Activated CD4-positive, alpha-beta T cell treated with anti-CD3 and anti-CD28 coated beads, Interleukin-2, amount 50 U/mL, for 48 hours (primary cell): ENCODE measurements around the gene SYCE3.
A peak's percentile ranks its signal among the peaks of the same experiment; 100 is the strongest.

ENCODE experiments used
- DNase-seq, 2 experiments: peaks; one replicate each; pipeline ENCODE4 v3.0.0-alpha.2; 2020

Gene SYCE3

GRCh38 chr22:50517495-50518260 is 45.0 kb downstream of the SYCE3 start:
- DNase-seq: no peak

GRCh38 chr22:50516891-50517290 is 45.8 kb downstream of the SYCE3 start:
- DNase-seq: no peak

- DNase-seq: no peak
These were observed 46.7 kb downstream of the SYCE3 start for GRCh38 chr22:50516068-50516467.

DNA sequence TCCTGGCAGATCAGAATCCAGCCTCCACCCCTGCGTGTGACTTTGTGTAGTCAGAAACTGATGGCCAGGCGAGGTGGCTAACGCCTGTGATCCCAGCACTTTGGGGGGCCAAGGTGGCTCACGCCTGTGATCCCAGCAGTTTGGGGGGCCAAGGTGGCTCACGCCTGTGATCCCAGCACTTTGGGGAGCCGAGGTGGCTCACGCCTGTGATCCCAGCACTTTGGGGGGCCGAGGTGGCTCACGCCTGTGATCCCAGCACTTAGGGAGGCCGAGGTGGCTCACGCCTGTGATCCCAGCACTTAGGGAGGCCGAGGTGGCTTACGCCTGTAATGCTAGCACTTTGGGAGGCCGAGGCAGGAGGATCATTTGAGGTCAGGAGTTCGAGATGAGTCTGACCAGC is 49.5 kb downstream of the SYCE3 start:
- DNase-seq: no peak

- DNase-seq: no peak
These were observed 53.8 kb downstream of the SYCE3 start for GRCh38 chr22:50508897-50509296.

DNA sequence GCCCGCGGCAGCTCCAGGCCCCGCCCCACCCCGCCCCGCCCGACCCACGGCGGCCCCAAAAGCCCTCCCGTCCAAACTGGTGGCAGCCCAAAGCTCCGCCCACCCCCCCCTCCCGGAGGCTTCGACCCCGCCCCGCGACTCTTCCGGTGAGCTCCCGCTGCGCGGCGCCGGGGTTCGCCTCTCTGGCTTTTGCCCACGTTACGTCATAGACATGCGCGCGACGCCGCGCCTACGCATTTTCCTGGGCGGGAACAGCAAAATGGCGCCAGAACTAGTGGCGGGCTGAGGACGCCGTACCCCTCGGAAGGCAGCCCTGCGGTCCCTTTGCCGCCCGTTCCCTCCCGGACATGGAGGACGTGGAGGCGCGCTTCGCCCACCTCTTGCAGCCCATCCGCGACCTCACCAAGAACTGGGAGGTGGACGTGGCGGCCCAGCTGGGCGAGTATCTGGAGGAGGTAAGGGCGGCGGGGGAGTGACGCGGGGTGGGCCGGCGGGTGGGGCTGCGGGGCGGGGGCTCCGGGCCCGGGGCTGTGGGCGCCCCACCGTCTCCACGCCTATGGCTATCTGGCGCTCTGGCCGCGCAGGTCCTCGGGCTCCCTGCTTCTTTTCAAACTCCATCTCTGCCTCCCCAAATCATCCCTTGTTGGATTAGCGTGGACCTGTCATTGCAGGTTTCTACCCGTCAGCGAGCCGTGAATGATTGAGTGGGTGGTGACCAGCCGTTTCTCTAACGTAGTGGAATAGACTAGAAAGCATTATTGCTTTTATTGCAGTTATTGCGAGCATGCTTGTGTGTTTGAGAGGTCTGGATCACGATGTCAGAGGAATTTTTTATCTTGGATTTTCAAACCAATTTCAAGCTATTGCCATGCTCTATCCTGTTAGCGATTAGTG is 54.5 kb downstream of the SYCE3 start, which contains the start of gene NCAPH2:
NCAPH2 (plus strand) TSS at position 234 of the 894 bp plus-strand sequence; CDS start at position 348, 114 bp downstream.
- peak; percentile 98 for DNase-seq

DNA sequence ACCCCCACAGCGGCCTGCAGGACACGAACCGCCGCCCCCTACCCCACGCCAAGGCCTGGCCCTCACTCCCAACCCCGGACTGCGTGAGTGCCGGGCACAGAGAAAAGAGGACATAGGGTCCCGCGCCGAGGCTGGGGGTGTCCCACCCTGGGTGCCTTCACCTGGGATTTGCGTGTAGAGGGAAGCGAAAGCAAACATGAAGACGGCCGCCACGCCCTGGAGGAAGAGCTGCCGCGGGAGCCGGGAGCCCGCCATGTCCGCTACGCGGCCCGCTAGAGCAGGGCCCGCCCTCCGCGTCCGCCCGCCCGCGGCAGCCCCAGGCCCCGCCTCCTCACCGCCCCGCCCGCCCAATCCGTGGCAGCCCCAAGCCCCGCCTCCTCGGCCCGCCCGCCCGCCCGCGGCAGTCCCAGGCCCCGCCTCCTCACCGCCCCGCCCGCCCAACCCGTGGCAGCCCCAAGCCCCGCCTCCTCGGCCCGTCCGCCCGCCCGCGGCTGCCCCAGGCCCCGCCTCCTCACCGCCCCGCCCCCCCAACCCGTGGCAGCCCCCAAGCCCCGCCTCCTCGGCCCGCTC is 55.2 kb downstream of the SYCE3 start, which contains the start of gene LMF2:
LMF2 (minus strand) TSS at position 282 of the 570 bp plus-strand sequence; CDS start at position 255, 27 bp downstream.
- peak; percentile 94 for DNase-seq

DNA sequence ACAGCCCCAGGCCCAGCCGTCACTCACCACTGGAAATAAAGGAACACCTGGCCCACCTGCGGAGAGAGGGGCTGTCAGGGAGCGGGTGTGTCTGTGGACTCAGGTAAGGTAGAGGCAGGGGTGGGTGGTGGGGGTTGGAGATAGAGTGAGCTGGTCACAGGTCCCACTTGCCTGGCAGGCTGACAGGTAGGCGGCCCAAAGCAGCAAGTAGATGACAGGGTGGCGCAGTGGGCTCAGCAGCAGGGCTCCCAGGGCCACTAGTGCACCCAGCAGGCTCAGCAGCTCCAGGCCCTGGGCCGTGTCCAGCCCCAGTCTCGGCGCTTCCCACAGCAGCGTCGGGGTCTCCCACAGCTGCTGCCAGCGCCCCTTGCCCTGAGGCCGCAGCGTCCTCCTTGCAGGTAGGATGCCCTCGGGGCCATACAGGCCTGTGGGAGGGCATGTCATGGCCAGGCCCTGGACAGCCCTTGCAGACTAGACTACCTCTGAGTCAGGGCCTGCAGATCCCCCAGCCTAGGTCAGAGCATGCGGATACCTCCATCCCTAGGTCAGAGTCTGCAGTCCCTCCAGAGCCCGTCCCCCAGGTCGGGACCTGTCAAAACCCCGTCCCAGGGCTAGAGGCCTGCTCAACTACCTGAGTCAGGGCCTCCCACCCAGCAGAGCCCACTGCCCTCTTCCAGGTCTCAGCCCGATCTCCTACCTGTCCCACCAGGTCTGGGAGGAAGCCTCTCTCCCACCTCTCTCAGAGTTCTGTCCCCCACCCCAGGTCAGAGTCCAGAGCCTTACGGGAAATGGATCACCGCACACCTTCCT is 55.9 kb downstream of the SYCE3 start:
- DNase-seq: peak in 1 of 2 experiments; percentile 27

DNA sequence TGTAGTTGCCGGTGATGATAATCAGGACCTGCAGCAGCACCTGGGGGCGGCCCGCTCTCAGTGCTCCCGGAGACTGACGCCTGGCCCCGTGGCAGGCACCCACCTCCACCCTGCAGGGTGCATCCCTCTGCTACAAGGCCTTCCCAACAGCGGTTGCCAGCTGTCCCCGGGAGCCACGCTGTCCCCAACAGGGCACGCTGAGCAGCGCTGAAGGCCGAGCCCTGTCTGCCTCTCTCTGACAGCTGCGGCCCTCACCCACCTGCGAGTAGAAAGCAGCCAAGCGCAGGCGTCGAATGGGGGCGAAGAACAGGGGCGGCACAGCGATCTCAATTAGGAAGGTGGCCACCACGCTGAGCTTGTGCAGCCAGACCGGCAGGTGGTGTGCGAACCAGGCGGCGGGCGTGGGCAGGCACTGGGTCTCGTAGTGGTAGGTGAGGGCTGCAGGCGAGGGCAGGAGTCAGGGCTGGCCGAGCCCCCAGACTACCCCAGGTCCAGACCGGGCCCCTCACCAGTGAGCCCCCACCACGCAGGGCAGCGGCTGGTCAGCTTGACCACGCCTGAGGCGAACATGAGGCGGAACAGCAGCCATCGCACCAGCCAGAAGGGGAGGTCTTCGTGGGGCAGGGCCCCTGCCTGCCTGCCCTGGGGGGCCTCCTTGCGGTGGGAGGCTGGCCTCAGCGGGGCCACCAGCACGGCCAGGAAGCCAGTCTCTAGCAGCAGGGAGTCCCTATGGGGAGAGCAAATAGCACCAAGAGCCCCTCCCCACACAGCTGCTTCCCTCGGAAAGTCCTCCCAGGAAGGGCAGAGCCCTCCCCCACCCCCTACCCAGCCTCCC is 56.7 kb downstream of the SYCE3 start:
- DNase-seq: no peak

- DNase-seq: no peak
These were observed 57.4 kb downstream of the SYCE3 start for GRCh38 chr22:50505276-50505775.

DNA sequence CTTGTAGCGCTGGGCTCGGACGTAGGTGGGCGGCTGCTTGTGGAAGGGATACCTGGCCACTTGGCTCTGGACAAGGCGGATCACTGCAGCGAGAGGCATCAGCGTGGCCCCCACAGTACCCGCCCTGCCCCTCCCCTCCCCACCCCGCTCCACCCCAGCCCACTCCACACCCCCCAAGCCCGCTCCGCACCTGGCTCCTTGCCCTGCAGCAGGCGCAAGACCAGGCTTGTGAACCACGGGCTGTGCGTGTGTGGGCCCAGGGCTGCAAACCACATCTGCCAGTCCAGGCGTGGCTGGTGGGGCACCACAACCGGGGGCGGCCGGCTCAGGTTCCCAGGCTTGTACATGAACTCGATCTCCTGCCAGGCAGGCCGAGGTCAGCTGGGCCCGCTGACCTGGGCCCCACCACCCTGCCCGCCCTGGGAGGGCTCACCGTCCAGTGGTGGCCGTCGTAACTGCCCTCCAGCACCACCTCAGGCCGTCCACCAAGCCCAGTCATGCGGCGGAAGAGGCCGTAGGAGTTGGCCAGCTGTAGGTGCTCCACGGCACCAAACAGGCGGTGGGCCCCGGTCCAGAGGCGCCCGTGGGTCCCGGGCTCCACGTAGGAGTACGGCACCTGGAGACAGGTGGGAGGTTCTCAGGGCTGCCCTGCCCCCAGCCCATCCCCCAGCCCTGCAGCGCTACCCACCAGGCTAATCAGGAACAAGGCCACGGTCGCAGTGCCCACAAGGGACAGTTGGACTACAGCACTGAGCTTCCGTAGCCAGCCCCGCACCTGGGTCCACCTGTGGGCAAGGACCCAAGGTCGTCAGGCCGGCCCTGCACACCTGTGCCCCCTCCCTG is 58.1 kb downstream of the SYCE3 start:
- DNase-seq: no peak

DNA sequence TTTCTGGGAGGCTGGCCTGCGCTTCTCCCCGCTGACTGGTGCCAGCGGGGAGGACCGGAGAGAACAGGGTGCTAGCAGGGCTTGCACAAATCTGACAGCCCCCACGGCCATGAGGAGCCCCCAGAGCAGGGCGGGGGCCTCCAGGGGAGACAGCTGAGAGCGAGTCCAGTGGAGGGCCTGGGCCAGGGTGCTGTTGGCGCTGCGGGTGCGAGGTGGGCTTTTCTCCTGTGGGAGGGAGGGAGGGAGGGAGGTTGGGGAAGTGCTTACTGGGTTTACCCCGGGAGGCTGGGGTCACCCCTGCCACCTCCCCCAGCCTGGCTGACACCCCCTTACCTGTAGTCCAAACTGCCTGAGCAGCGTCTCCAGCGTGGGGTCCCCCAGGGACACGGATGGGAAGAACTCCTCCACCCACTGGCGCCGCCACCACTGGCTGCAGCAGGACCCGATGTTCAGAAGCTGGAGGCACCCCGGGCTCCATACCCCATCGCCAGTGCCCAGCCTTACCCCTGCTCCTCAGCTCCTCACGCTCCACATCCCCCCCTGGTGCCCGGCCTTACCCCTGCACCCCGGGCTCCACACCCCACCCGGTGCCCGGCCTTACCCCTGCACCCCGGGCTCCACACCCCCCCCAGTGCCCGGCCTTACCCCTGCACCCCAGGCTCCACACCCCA is 59.1 kb downstream of the SYCE3 start:
- no peak for DNase-seq

GRCh38 chr22:50502628-50503474 is 59.9 kb downstream of the SYCE3 start:
- DNase-seq: no peak

GRCh38 chr22:50502096-50502495 is 60.6 kb downstream of the SYCE3 start:
- no peak for DNase-seq
